NCI-H187 (cell line): Measurements from ENCODE around the gene AKNA.

Experiments used
- DNase-seq, 2 experiments: peaks; one replicate each; lab custom pipeline; 2025; lab: John Stamatoyannopoulos, UW

Gene AKNA

GRCh38 chr9:114301798-114302565 is 85.8 kb downstream of the AKNA start:
- DNase-seq: no peak

GRCh38 chr9:114300846-114301797 is 86.7 kb downstream of the AKNA start:
- DNase-seq: no peak

GRCh38 chr9:114300153-114300845 is 87.5 kb downstream of the AKNA start:
- DNase-seq: no peak

GRCh38 chr9:114299286-114300152 is 88.3 kb downstream of the AKNA start:
- no peak for DNase-seq

DNA sequence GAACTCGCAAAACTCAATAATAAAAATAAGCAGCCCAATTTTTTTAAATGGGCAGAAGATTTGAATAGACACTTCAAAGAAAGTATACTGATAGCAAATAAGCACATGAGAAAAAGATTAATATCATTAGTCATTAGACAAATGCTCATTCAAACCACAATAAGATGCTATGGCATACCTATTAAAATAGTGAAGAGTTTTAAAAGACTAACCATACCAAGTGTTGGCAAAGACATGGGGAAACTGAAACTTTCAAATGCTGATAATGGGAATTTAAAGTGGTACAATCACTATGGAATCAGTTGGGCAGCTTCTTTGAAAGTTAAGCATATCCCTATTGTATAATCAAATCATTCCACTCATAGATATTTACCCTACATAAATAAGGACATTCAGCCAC is 91.4 kb downstream of the AKNA start:
- no peak for DNase-seq

- no peak for DNase-seq
These were observed 93.1 kb downstream of the AKNA start for GRCh38 chr9:114294664-114295063.

DNA sequence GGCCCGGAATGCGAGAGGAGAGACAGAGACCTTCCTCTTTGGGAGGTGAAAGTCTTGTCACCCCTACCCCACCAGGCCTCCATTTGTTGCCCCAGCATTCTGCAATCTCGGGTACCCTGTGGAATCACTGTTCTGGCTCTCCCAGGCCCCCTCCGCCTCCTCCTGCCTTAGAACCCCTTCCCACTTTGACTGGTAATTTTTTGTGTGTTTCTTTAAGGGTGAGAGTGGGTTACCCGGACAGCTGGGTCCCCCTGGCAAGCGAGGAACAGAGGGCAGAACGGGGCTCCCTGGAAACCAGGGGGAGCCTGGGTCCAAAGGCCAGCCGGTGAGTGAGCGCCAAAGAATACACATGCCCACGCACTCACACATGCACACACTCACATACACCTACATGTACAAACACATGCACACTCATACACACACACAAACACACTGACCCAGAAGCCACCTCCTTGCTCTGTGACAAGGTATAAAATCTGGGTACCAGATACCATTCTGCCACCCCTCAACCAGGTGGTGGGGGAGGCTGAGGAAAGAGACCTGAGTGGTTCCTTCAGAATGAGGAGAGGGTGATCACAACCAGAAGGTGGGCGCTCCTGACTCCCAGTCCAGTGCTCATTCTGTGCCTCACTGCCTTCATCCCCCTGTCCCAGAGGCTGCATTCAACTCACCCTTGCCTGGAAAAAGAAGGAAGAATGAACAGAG is 95.7 kb downstream of the AKNA start:
- DNase-seq: no peak

DNA sequence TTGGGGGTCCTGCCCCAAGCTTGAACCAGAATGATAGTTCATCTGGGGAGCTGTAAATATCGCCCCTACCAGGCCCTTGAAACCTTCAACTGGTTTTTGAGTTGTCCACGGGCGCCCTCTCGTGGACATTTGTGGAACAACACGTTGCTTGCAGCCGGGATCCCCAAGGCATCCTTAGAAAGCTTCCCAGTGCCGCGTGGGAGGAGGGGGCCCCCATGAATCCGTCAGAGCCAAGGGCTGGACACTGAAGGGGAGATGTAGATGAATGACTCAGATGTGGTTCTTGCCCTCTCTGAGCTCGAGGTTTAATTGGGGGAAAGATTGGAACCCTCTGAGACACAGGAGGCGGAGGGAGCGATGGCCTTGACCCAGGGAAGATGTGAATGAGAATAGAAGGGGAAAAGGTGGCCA is 96.7 kb downstream of the AKNA start:
- peak in 1 of 2 experiments; percentile 0 for DNase-seq

- no peak for DNase-seq
These were observed 97.2 kb downstream of the AKNA start for GRCh38 chr9:114290561-114290986.

DNA sequence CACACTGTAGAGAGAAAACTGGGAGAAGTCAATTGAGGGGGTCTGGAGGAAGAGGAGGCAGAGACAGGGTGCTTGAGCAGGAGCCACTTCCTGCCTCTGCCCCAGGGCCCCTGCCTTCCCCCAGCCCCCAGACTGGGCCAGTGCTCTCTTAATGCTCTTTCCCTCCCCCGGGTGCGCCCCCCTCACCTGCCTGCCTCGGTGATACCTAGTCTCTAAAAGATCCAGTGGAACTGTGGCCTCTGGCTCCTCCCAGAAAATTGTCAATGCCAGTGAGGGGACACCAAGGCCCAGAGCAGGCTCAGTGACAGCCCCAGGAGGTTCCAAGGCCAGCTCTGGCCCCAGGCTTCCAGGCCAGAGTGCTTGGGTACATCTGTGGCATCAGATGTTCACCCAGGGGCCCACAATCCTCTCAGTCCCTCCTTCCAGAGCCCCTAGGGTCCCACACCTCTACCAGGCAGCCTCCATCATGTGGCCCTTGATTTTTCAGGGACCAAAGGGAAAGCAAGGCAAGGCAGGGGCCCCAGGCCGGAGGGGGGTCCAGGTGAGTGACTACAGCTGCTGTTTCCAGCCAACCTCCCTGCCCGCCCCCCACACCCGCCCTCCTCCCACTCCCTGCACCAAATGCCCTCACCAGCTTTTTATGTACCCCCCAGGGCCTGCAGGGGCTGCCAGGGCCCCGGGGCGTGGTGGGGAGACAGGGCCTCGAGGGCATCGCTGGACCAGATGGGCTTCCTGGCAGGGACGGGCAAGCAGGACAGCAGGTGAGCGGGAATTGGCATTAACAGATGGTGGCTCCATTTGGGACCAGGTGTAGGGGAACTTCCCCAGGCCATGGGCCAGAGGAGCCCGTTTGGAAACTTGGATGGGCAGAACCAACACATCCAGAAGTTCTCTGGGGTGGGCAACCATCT is 98.0 kb downstream of the AKNA start:
- DNase-seq: no peak

- no peak for DNase-seq
These were observed 98.7 kb downstream of the AKNA start for GRCh38 chr9:114289106-114289505.

DNA sequence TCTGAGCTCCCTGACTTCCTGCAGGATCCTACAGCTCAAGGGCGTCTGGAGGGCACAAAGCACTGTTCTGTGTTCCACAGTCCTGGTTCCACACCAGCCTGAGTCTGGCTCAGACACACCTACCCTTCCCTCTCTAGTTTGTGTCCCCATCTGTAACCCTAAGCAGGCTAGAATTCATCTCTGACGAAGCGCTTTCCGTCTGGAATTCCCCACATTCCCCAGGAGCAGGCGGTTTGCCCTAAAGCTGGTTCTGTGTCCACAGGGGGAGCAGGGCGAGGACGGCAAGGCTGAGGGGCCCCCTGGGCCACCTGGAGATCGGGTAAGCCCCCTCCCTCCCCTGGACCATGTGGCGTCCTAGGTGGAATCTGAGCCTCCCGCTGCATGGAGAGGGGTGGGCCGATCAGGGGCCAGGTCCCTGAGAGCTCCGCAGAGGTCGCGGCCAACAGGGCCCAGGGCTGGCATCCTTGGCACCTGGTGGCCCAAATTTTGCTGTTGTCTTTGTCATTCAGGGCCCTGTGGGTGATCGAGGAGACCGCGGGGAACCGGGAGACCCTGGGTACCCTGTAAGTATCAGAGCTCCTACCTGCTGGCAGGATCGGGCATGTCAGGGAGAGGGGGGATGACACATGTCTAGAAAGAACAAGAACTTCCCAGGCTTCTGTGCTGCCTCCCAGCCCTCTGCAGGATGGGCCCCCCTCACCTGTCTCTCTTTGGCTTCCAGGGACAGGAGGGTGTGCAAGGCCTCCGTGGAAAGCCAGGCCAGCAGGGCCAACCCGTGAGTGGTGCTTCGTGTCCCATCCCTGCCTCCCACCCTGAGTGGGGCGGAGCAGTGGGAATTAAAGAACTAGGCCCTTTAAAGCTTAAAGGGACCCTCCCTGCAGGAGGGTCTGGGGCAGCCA is 99.3 kb downstream of the AKNA start:
- no peak for DNase-seq

GRCh38 chr9:114287763-114288192 is 100.0 kb downstream of the AKNA start:
- DNase-seq: no peak

GRCh38 chr9:114287001-114287762 is 100.6 kb downstream of the AKNA start:
- no peak for DNase-seq

DNA sequence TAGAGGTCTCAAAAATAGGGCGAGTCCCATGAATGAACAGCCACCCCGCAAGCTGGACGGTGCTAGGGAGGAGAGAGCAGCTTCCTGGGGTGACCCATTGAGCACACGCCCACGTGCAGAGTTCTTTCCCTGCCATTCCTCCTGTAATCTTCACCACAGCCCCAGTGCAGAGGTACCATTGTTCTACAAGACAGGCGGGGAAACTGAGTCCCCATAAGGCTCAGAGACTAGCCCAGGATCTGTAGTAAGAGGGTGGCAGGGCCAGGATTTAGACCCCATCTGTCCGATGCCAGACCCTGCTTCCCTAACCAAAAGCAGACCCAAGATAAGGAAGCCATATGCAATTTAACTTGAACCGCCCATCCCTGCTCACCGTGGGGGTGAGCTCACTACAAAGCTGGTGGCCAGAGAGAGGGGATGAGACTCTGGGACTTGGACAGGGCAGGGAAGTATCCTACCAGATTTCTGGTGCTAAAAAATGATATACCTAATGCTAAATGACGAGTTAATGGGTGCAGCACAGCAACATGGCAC is 101.6 kb downstream of the AKNA start:
- DNase-seq: no peak

DNA sequence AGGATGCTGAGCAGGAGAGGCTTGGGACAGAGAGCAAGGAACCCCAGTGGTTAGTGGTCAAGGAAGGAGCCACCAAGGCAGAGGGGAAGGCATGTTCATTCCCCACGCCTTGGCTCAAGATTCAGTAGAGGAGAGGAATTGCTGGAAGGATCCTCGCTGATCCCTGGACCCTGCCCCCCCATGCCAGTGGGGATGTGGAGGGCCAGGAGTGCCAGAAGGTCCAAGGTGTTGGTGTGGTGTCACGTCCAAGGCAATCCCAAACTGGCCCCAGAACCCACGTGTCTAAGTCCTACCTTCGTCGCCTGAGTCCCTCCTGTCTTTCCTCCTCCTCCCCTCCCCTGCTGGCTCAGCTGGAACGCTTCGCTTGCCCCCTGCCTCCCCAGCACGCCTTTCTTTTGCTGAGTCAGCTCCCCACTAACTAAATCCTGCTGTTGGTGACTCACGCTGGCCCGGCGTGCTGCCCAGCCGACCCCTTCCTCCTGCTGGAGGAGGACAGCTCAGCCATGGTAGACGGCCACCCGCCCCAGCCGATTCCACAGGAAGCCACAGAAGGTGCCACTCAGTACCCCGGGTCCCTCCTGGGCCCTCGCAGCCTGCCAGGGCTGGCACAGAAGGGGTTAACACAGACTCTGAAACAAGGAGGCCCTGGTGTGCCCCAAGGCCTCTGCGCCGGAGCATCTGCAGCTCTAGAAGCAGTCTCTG is 102.5 kb downstream of the AKNA start:
- no peak for DNase-seq
